ENCODE results near the gene CCDC85C. TPM values are rescaled to one million over a fixed set of nuclear protein-coding genes. Genes with fewer than 3 reads are reported as not detected.

The CCDC85C gene
- total RNA-seq, 1 donor, result 11.2 TPM

DNA sequence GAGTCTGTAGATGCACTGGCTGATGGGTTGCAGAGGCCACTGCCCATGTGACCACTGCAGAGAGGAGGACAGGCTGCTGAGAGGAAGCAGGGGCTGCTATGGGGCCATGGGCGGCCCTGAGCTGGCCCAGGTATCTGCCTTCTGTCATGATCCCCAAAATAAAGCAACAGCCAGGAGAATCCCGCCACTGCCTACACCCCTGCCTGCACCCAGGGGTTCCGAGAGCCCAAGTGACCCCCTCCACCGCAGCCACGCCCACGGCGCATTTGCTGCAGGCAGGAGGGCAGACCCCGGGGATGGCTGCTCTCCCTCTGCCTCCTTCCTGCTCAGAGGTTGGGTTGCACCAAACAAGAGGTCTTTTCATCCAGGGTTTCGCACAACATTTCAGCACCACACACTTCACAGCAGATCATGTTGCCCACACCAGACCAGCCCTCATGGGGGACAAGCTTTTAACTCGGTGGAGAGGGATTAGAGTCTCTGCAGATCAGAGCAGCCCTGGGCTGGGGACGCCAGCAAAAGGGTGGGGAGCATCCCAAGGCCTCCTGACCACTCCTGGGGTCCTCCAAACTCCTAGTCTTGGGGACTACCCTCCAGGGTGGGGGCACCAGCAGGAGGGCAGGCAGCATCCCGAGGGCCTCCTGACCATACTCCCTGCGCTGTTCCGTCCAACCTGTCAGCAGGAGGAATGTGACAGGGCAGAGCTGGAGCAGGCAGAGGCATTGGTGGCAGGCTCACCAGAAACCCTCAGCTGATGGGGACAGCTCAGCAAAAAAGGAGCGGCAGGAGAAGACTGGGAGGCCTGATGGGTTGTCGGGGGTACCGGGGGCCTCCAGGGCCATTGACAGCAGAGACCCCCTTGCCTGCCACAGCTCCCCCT is 14.1 kb downstream of the CCDC85C start:
- DNase-seq (ENCODE audit: low read depth), result no peak
- TF ChIP-seq, protein P1, sequence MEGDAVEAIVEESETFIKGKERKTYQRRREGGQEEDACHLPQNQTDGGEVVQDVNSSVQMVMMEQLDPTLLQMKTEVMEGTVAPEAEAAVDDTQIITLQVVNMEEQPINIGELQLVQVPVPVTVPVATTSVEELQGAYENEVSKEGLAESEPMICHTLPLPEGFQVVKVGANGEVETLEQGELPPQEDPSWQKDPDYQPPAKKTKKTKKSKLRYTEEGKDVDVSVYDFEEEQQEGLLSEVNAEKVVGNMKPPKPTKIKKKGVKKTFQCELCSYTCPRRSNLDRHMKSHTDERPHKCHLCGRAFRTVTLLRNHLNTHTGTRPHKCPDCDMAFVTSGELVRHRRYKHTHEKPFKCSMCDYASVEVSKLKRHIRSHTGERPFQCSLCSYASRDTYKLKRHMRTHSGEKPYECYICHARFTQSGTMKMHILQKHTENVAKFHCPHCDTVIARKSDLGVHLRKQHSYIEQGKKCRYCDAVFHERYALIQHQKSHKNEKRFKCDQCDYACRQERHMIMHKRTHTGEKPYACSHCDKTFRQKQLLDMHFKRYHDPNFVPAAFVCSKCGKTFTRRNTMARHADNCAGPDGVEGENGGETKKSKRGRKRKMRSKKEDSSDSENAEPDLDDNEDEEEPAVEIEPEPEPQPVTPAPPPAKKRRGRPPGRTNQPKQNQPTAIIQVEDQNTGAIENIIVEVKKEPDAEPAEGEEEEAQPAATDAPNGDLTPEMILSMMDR (IDR thresholded peaks at IDR 0.05; ENCODE audit: insufficient read depth, low read depth, low read length), result no peak
- no peak overlapping the region for H3K4me3 ChIP-seq (ENCODE audit: low read depth, low read length)

DNA sequence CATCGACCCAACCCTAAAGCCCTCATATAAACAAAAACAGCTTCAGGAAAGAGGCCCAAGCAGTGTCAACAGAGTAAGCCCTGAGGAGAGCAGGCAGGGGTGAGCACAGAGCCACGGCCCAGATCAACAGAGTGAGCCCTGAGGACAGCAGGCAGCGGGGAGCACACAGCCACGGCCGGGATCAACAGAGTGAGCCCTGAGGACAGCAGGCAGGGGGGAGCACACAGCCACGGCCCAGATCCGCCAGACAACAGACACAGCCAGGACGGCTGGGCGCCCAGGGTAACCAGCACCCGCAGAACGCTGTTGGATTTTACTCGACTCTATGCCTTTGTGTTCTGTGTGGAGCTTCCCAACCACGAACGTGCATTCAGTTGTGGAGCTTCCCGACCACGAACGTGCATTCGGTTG is 15.0 kb downstream of the CCDC85C start:
- DNase-seq (ENCODE audit: low read depth), result peak; percentile 71
- TF ChIP-seq, protein P1 (IDR thresholded peaks at IDR 0.05; ENCODE audit: insufficient read depth, low read depth, low read length), result no peak
- H3K4me3 ChIP-seq (ENCODE audit: low read depth, low read length), result no peak overlapping the region

DNA sequence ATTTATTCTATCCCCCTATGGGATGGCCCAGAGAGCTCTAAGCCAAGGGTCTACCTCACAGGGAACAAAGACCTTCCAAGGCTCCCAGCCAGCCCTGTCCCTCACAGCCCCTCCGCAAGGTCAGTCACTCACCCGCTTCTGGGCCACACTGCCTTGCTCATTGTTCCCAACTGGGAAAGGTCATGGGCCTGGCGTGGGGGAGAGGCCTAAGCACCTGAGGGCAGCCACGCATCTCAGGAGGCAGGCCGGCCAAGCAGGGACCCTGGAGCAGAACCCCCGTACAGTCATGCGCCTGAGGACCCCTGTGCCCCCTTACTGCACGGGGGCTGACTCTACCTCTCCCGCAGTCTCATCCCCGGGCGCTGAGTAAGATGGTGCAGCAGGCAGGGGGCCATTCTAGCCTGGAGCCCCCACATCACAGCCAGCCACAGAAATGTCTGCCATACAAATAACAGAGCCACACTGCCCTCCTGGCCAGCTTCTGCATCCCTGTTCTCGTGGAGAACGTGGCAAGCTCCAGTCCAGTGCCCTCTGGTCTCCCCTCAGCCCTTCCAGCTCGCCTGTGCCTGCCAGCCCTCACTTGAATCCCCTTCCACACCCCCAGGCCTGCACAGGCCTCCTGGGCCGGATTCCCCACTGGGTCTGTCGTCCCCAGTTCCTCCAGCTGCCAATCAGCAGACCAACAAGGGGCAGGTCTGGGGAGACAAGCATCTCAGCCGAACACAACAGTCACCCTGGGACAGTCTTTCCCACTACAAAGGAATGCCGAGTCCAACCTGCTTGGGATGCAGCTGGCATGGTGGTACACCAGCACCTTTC is 16.3 kb downstream of the CCDC85C start:
- DNase-seq (ENCODE audit: low read depth), result no peak
- no peak overlapping the region for H3K4me3 ChIP-seq (ENCODE audit: low read depth, low read length)
- TF ChIP-seq, protein P1 (IDR thresholded peaks at IDR 0.05; ENCODE audit: insufficient read depth, low read depth, low read length), result no peak

DNA sequence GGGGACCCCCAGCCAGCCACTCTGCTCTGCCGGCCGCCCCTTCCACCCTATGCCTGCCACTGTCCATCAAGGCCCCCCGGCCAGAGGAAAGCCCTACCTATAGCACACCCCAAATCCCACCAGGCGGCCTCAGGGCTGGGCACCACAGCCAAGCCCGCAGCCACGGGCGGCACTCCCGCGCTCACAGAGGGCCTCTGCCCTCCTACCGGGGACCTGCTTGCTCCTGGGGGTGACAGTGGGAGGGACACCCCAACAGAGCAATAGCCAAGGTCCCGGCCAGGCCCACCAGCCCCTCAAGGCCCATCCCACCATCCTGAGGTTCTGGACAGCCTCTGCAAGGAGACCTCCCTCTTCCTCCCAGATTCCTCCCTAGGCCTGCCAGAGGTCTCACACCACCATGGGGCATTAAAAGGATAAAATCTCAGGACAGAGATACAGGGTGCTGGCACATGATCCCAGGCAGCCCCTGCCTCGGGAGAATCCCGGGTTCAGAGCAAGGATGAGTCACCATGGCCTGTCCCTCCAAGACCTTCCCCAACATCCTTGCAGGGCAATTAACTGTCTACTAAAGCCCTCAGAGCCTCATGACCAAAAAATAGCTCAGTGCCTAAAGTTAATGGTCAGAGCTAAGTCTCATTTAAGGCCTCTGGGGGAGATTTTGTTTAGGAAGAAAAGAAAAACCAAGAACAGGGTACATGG is 17.1 kb downstream of the CCDC85C start:
- TF ChIP-seq, protein P1 (IDR thresholded peaks at IDR 0.05; ENCODE audit: insufficient read depth, low read depth, low read length), result no peak
- no peak for DNase-seq (ENCODE audit: low read depth)
- H3K4me3 ChIP-seq (ENCODE audit: low read depth, low read length), result no peak overlapping the region

DNA sequence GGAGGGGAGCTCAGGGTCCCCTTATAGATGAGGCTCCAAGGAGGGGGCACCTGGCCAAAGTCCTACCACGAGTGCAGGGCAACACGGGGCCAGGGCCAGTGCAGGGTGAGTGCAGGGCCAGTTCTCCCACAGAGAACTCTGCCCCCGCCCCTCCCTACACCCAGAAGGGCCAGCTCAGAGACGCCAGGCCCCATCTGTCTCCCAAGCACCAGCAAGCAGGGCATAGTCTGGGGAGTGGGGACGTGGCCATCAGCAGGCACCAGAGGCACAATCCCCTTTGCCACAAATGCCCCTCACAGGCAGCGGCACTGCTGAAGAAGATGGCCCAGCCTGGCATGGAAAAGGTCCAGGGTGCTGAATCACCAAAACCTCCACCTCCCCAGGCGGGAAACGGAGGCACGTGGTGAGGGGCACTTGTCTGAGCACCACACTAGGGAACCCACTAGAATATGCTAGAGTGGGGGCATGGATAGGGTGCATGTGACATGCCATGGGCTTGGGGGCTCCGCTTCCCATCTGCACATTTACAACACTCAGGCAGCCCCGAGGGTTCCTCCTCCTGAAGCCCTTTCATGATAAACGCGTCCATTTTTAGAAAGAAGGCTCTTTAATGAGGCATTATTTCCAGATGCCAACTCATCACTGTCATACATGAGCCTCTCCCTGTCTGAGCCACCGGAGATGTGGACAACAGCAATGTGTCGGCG is 17.8 kb downstream of the CCDC85C start:
- no peak for DNase-seq (ENCODE audit: low read depth)
- TF ChIP-seq, protein P1 (IDR thresholded peaks at IDR 0.05; ENCODE audit: insufficient read depth, low read depth, low read length), result no peak
- H3K4me3 ChIP-seq (ENCODE audit: low read depth, low read length), result no peak overlapping the region

DNA sequence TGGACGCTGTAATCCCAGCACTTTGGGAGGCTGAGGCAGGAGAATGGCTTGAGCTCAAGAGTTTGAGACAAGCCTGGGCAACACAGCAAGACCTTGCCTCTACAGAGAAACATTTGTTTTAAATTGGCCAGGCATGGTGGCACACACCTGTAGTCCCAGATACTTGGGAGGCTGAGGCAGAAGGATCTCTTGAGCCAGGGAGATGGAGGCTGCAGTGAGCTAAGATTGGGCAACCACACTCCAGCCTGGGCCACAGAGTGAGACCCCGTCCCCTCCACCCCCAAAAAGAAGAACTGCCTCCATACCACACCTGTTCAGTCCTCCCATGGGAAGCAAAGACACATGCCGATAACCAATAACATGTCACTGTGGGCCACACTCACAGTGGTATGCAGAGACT is 19.2 kb downstream of the CCDC85C start:
- H3K4me3 ChIP-seq (ENCODE audit: low read depth, low read length), result no peak overlapping the region
- no peak for DNase-seq (ENCODE audit: low read depth)
- TF ChIP-seq, protein P1 (IDR thresholded peaks at IDR 0.05; ENCODE audit: insufficient read depth, low read depth, low read length), result no peak
